SK-MEL-5 (cell line): ENCODE measurements around the gene KIF13A. TPM values are rescaled to one million over a fixed set of nuclear protein-coding genes. Genes with fewer than 3 reads are reported as not detected.
"Not testable (repeated sequence)": the region's sequence is repeated elsewhere in the genome, so short reads cannot be mapped to it uniquely, and the experiment has no call there.

ENCODE experiments used
- DNase-seq: peaks from one replicate; pipeline ENCODE4 v3.0.0-alpha.2; 2016; ENCODE audit warnings: low read depth, low spot score
- in situ Hi-C: cut with HindIII; loops from 2 replicates; pipeline ENCODE4 v1.10.0; 2016; ENCODE audit warnings: low sequenced_read_pairs, high pct_unique_total_duplicates, low pct_unique_long_range_greater_than_20kb
- total RNA-seq: library from RNA; depleted of rRNA; stranded (reverse); fragments of >200 nt; shearing (Covaris generic); gene quantifications from 2 replicates; pipeline ENCODE4 v1.2.3, GENCODE V29; 2014

Gene KIF13A
- total RNA-seq, 1 experiment from 2014 or later, result 44.6 TPM

DNA sequence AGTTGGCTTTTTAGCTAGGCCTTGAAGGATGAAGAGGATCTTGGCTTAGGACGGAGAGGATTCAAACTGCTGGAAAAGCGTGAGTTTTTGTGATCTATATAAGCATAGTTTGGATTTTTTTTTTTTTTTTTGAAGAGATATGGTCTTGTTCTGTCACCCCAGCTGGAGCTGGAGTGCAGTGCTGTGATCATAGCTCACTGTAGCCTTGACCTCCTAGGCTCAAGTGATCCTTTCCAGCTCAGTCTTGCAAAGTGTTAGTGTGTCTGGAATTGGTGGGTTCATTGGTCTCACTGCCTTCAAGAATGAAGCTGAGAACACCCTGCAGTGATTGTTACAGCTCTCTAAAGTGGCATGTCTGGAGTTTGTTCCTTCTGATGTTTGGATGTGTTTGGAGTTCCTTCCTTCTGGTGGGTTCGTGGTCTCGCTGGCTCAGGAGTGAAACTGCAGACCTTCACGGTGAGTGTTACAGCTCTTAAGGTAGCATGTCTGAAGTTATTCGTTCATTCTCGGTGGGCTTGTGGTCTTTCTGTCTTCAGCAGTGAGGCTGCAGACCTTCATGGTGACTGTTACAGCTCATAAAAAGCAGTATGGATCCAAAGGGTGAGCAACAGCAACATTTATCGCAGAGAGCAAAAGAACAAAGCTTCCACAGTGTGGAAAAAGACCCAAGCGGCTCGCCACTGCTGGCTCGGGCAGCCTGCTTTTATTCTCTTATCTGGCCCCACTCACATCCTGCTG, 243.2 kb downstream of the KIF13A start:
- no peak for DNase-seq
- in situ Hi-C loops, result no loop called here

DNA sequence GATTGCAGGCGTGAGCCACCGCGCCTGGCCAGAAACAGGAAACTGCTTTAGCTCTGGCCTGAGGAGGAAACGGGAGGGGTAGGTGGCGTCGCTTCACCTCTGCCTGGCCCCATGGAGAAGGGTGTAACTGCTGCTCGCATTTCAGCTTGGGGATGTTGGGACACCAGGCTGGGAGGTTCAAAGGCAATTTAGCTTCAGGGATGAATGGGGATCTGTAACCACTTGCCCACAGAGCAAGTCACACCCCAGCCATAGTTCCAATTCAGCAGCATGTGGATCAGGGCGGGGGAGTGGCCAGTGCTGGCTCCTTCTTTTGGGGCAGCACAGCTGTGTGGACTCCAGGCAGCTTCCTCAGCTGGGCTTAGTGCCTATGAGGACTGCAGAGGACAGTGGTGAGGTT, 245.9 kb downstream of the KIF13A start:
- in situ Hi-C loops, result no loop called here
- DNase-seq, result no peak

DNA sequence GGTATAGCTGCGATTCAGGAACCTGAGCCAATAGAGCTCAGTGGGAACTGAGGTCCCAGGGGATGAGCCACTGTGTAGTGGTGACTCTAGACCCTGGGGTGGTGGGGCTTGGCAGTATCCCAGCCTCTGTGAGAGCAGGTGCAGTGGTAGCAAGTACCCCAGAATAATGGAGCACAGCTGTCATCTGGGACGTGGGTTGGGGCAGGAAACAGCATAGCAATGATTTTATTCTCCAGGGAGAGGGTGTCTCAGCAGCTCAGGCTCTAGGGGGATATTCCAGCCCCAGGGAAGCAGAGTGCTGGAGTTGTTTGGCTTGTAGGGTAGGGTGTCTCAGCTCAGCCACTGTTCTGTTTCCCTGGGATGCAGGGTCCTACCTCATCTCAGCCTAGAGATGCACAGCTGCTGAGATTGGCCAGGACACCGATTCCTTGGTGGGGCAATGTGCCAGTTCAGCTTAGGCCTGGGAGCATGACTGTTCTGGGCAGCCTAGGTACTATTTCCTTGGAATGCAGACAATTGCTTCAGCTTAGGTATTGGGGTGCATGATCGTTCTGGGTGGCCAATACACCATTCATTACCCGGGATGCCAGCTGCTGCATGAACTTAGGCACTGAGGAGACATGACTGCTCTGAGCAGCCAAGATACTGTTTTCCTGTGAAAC, 246.7 kb downstream of the KIF13A start:
- no peak for DNase-seq

DNA sequence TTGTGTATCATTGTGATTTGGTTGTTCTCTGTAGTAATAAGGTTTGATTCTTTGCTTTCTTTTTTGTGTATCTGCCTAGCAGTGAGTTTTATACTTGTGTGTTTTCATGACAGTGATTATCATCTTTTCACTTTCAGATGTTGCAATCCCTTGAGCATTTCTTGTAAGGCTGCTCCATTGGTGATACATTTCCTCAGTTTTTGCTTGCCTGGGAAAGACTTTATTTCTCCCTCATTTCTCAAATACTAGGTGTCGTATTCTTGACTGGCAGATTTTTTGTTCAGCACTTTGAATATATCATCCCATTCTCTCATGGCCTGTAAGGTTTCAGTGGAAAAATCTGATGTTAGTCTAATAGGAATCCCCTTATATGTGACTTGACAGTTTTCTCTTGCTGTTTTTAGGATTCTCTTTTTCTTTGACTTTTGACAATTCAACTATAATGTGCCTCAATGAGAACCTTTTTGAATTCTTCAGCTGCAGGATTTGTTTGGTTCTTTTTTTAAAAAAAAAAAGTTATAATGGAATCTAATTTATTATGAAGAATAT, 249.7 kb downstream of the KIF13A start:
- DNase-seq, result no peak
- in situ Hi-C loops, result no loop called here

More for the DNA sequence above, 246.7 kb downstream of the KIF13A start:
- in situ Hi-C loops, result no loop called here

DNA sequence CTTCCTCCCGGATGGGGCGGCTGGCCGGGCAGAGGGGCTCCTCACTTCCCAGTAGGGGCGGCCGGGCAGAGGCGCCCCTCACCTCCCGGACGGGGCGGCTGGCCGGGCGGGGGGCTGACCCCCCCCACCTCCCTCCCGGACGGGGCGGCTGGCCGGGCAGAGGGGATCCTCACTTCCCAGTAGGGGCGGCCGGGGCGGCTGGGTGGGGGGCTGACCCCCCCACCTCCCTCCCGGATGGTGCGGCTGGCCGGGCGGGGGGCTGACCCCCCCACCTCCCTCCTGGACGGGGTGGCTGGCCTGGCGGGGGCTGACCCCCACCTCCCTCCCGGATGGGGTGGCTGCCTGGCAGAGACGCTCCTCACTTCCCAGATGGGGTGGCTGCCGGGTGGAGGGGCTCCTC, 252.1 kb downstream of the KIF13A start:
- in situ Hi-C loops, result not testable (repeated sequence)

DNA sequence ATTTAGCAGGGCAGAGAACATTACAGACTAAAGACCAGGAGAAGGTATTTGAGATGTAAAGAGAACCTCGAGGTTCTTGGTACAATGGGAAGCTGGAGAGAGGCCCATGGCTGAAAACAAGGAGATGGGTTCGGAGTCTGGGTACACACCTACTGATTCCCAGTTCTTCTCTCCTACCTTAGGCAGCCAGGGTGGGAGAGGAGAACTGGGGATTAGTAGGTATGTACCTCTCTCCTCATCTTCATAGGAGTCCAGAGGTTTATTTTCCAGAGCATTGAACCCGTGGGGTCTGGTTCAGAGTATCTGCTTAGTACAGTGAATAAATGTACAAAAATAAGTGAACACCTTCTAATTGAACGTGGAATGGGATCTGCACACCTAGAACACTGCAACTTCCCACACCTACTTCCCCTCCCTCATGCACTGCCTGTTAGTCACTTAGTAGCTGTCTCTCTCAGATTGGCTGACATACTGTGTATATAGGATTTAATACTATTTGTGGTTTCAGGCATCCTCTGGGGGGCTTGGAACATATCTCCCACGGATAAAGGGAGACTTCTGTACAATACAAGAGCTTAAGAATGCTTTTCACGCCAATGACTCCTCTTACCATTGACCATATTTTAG, 257.2 kb downstream of the KIF13A start:
- DNase-seq, result no peak
- in situ Hi-C loops, result no loop called here

More for the DNA sequence above, 252.1 kb downstream of the KIF13A start:
- not testable (repeated sequence) for DNase-seq

DNA sequence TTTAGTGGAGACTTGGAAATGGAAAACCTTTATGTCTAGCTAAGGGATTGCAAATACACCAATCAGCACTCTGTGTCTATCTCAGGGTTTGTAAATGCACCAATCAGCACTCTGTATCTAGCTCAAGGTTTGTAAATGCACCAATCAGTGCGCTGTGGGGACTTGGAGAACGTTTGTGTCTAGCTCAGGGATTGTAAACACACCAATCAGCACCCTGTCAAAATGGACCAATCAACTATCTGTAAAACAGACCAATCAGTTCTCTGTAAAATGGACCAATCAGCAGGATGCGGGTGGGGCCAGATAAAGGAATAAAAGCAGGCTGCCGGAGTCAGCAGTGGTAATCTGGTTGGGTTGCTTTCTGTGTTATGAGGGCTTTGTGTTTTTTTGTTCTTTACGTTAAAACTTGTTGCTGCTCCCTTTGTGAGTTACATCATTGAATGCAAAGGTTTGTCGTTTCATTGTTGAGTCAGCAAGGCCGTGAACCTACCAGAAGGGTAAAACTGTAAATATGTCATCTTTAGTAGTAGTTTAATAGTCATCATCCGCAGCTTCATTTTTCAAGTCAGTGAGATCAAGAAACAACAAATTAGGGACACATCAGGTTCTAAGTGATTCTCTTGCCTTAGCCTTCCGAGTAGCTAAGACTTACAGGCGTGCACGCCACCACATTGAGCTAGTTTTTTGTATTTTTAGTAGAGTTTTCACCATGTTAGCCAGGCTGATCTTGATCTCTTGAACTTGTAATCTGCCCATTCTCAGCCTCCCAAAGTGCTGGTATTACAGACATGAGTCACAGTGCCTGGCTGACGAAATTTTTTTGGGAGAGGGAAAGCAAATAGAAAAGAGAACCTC, 258.0 kb downstream of the KIF13A start:
- in situ Hi-C loops, result no loop called here

DNA sequence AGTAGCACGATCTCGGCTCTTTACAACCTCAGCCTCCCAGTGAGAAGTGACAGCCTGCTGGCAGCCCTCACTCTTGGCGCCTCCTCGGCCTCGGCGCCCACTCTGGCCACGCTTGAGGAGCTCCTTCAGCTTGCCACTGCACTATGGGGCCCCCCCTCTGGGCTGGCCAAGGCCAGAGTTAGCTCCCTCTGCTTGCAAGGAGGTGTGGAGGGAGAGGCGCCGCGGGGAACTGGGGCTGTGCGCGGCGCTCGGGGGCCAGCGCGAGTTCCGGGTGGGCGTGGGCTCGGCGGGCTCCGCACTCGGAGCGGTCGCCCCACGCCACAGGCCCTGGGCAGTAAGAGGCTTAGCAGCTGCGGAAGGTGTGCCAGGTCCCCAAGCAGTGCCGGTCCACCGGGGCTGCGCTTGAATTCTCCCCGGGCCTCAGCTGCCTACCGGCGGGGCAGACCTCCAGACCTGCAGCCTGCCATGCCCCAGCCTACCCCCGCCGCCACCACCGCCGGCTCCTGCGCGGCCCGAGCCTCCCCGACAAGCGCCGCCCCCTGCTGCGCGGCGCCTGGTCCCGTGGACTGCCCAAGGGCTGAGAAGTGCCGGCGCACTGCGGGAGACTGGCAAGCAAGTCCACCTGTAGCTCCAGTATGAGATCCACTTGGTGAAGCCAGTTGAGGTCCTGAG, 258.7 kb downstream of the KIF13A start:
- in situ Hi-C loops, result no loop called here
- no peak for DNase-seq

More for the DNA sequence above, 258.0 kb downstream of the KIF13A start:
- no peak for DNase-seq

DNA sequence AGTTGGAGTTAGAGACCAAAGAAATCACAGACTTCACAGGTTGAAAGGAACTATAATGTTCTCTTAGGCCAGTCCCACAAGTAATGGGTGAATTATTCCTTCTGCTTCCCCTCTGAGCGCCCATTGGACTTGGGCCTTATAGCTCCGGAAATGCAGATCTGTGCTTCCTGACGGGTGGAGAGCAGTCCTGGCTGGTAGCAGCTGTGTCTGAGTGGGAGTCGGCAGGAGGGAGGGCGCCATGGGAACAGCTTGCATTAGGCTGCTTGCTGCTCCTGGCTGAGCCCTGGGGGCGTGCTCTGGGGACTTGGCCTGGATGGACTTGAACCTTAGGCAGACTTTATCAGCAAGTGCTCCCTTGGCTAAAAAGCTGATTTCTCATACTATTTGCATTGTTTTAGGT, 262.4 kb downstream of the KIF13A start:
- DNase-seq, result no peak
- in situ Hi-C loops, result no loop called here

DNA sequence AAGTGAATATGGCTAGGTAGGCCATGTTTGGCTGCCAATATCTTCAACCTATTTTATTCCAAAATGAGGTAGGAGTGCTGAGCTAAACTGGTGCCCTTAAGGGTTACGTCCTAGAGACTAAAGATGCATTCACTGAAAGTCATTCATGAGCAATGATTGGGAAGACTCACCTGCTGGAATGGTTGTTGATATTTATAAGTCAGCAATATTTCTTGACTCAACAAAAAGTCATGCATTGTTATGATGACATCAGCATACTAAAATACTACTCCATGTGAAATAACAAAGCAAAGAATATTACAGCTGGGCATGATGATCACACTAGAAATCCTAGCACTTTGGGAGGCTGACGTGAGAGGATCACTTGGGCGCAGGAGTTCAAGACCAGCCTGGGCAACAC, 263.1 kb downstream of the KIF13A start:
- in situ Hi-C loops, result no loop called here
- DNase-seq, result no peak

DNA sequence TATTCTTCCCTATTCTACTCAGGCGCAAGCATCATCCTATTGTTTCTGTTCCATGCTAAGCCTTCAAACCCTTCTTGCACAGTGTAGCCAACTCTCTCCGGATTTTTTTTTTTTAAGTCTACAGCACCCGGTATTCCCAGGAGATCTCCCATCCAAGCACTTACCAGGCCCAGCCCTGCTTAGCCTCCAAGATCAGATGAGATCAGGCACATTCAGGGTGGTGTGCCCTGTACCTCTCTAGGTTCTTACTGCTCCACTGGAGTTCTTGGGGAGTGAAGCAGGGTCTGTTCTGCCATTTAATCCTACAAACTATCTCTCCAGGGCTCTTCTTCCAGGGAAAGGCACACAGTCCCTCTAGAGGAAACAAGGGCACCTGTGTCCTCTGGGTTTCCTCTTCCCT, 265.8 kb downstream of the KIF13A start:
- in situ Hi-C loops, result no loop called here
- no peak for DNase-seq

DNA sequence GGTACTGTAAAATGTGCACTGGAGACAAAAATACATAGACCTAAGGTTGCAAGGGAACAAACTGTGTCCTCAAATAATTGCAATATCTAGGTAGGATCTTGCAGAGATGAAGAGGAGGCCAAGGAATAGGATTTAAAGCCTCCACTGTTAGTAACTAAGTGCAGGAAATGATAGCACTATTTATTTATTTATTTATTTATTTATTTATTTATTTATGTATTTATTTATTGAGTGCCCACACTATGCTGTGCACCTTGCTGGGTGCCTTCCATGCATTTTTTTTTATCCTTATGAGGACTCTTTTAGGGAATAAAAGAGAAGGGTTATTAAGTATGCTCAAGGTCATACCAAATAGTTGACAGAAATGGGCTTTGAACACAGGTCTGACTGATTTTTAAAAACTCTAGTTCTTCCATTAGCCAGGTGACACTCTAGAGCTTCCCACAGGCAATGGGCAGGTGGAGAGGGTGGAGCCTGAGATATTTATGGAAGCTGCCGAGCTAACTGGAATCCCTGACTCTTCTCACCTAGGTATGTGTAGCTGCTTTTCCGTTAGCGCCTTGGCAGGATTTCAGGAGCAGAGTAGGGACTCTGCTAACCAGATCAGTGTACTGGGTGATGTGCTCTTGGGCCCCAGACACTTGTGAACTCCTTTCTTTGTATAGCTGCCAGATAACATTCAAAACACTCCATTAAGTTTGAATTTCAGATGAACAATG, 268.0 kb downstream of the KIF13A start:
- in situ Hi-C loops, result no loop called here
- DNase-seq, result no peak

DNA sequence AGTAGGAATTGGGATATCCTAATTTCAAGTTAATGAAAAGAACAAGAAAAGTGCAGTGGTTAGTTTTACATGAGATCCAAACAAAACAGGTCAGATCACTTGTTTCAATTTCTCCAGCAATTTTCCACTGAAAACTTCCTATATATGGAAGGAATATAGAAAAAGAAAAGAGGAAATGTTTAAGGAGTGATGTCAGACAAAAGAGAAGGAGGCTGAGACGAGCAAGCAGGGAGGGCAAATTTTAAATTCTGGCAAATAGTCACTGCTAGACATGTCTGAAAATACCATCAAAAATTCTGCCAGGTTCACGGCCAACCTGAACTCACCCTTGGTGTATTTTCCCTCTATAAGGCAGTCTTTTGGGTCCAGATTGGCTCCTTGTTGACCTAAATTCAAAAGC, 271.2 kb downstream of the KIF13A start:
- in situ Hi-C loops, result no loop called here

DNA sequence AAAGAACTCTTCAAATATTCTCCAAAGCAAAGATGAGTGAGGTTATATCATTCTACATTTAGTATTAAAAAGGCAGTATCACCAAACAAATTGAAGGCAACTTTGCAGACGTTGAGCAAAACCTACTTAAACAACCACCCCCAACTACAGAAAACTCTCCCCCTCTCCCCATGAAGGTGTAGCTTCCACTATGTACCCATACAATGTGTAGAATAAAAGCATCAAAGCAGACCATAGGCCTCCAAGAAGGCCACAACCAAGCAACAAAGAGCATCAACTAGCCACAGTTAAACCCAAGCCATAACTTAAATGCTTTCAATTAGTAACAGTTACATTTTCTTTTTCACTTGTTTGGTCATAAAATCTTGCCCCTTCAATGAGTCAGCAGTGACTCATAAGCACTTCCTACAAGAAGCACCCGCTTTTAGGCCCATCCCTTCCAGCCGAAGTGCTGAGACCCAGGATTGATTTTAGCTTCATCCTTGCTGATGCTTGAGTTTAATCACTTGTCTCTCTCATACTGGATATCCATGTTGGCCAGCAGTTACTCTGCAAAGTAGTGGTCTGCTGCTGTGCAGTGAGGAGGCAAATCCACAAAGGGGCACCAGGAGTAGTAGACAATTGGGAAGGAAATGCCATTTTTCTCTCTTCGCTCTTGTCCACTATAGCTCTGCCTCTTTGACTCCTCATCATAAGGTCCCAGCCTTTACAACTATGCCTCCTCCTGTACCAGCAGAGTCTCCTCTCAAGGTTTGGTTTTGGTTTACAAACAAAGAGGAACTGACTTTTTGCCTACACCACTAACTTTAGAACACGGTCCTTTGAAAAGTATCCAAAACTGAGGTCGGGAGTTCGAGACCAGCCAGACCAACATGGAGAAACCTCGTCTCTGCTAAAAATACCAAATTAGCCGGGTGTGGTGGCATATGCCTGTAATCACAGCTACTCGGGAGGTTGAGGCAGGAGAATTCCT, 272.3 kb downstream of the KIF13A start:
- DNase-seq, result peak; percentile 32
- in situ Hi-C loops, result no loop called here

More for the DNA sequence above, 271.2 kb downstream of the KIF13A start:
- DNase-seq, result no peak

DNA sequence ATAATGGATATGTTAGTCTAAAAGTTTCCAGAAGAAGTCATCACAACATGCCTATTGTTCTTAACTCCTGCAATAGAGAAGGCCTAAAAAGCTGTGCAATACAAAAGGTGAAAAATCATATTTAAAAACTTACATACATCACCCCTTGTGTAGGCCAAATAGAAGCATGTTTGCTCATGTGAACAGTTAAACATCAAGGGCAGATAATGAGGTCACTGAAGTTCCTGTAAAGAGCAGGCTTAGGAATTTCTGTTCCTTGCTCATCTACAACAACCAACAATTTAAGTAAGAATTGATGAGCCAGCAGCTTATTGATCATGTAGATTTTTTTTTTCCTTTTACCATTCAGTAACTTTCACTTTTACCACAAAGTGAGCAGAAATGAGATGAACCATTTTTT, 273.3 kb downstream of the KIF13A start:
- in situ Hi-C loops, result no loop called here

DNA sequence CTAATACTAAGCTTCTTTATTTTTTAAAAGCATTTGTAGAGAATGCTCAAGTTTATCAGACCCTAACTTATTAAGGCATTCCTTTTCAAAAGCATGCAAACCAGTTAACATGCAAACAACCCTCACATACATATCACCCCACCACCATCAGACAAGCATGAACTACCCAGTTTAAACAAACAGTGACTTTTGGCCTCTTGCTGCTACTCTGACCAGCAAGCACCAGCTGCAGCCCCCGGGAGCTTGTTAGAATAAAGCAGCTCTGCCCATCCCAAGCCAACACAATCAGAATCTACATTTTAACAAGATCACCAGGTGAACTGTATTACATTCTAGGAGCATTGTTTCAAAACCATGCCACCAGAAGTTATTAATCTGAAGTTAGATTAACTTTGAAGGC, 274.9 kb downstream of the KIF13A start:
- DNase-seq, result no peak
- in situ Hi-C loops, result no loop called here

More for the DNA sequence above, 273.3 kb downstream of the KIF13A start:
- no peak for DNase-seq
